ENCODE data around the gene PARD3. TPM values are rescaled to one million over a fixed set of nuclear protein-coding genes. Genes with fewer than 3 reads are reported as not detected.
A peak's percentile ranks its signal among the peaks of the same experiment; 100 is the strongest.

PARD3 gene
- total RNA-seq, 1 donor from 2014 or later, result 98.2 TPM

DNA sequence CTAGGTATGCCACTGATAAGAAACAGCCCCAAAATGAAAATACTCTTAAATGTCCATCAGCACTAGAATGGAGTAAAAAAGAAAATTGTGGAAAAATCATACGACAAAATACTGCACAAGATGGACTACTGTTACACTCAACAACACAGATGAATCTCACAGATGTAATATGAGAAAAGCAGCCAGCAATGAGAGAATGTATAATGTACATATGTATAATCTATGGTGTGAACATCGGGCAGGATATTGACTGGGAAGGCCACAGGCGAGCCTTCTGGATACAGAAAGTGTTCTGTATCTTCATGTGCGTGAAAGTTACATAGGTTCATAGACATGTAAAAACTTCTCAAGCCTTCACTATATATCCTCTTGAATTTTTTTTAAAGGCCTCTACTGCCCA lies 212.6 kb downstream of the PARD3 start:
- H3K4me3 ChIP-seq (ENCODE audit: low read depth, low read length), result no peak overlapping the region
- FAIRE-seq, result no peak
- DNase-seq (ENCODE audit: low read depth), result no peak
- H3K27me3 ChIP-seq (ENCODE audit: control insufficient read depth, insufficient read depth, low read length), result no peaks in the 10 kb centered on the region
- H3K36me3 ChIP-seq (ENCODE audit: control insufficient read depth, insufficient read depth, low read length), result no peaks in the 10 kb centered on the region
- TF ChIP-seq, protein P1, sequence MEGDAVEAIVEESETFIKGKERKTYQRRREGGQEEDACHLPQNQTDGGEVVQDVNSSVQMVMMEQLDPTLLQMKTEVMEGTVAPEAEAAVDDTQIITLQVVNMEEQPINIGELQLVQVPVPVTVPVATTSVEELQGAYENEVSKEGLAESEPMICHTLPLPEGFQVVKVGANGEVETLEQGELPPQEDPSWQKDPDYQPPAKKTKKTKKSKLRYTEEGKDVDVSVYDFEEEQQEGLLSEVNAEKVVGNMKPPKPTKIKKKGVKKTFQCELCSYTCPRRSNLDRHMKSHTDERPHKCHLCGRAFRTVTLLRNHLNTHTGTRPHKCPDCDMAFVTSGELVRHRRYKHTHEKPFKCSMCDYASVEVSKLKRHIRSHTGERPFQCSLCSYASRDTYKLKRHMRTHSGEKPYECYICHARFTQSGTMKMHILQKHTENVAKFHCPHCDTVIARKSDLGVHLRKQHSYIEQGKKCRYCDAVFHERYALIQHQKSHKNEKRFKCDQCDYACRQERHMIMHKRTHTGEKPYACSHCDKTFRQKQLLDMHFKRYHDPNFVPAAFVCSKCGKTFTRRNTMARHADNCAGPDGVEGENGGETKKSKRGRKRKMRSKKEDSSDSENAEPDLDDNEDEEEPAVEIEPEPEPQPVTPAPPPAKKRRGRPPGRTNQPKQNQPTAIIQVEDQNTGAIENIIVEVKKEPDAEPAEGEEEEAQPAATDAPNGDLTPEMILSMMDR (IDR thresholded peaks at IDR 0.05; ENCODE audit: insufficient read depth, low read length, severe bottlenecking), result no peak

DNA sequence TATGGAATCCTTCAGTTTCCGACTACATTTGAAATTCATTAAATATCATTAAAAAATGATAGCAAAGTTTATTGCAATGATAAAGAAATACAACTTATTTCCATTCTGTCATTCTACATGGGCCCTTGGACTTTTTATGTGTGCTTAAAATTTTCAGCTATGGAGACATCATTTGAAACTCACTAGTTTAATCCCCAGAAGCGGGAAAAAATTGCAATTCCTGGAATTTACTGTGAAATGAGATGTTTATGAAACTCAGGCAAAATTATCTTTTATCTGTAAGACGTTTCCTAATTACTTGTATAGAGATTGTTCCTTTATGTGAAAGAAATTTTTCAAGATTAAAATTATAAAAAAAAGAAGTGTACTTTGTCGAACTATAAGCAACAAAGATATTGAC lies 213.4 kb downstream of the PARD3 start:
- TF ChIP-seq, protein P1 (IDR thresholded peaks at IDR 0.05; ENCODE audit: insufficient read depth, low read length, severe bottlenecking), result no peak
- no peaks in the 10 kb centered on the region for H3K27me3 ChIP-seq (ENCODE audit: control insufficient read depth, insufficient read depth, low read length)
- FAIRE-seq (no peak), DNase-seq (ENCODE audit: low read depth) (no peak)
- H3K4me3 ChIP-seq (ENCODE audit: low read depth, low read length), result no peak overlapping the region
- no peaks in the 10 kb centered on the region for H3K36me3 ChIP-seq (ENCODE audit: control insufficient read depth, insufficient read depth, low read length)

DNA sequence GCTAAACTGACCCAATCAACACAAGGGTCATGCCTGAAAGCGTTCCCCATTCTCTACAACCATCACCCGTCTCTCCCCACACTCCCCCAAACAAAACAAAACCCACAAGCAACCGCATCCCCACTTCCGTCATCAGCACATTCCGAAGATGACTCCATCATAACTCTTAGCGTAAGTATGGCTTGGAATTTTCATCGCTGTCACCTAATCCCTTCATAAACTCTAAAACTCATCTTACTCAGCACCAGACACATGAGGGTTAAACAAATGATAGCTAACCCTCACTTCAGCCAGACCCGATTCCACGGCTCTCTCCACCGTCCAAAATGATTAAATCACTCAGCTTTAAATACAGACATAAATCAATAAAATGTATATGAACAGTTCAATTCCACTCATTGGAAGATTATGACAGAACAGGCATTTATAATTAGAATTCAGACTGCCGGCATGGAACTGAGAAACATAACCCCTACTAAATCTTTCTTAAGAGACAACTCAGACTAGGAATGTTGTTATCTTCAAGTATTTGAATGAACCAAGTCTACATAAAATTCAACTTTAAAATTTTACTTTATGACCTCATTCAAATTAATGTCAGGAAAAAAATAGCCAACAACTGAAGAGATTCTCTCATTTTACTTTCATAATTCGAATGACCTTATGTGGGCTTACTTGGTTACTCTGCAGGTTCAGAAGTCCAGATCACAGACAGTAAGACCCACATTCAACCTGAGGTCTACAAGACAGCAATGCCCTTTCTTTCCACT lies 215.9 kb downstream of the PARD3 start:
- peak; percentile 84 for FAIRE-seq
- Histone ChIP-seq H3K27me3 (ENCODE audit: control insufficient read depth, insufficient read depth, low read length) (no peaks in the 10 kb centered on the region), H3K36me3 (ENCODE audit: control insufficient read depth, insufficient read depth, low read length) (no peaks in the 10 kb centered on the region), H3K4me3 (ENCODE audit: low read depth, low read length) (no peak overlapping the region)
- DNase-seq (ENCODE audit: low read depth), result no peak
- TF ChIP-seq, protein P1 (IDR thresholded peaks at IDR 0.05; ENCODE audit: insufficient read depth, low read length, severe bottlenecking), result no peak

DNA sequence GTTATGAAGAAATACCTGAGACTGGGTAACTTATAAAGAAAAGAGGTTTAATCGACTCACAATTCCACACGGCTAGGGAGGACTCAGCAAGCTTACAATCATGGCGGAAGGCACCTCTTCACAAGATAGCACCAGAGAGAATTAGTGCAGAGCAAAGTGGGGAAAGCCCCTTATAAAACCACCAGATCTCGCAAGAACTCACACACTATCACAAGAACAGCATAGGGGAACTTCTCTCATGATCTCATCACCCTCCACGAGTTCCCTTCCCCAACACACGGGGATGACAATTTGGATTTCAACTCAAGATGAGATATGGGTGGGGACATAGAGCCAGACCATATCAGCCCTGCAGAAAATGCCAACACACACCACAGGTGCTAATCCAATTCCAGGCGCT lies 218.7 kb downstream of the PARD3 start:
- TF ChIP-seq, protein P1 (IDR thresholded peaks at IDR 0.05; ENCODE audit: insufficient read depth, low read length, severe bottlenecking), result no peak
- no peak overlapping the region for H3K4me3 ChIP-seq (ENCODE audit: low read depth, low read length)
- no peaks in the 10 kb centered on the region for H3K36me3 ChIP-seq (ENCODE audit: control insufficient read depth, insufficient read depth, low read length)
- no peaks in the 10 kb centered on the region for H3K27me3 ChIP-seq (ENCODE audit: control insufficient read depth, insufficient read depth, low read length)
- no peak for DNase-seq (ENCODE audit: low read depth)
- FAIRE-seq, result no peak

DNA sequence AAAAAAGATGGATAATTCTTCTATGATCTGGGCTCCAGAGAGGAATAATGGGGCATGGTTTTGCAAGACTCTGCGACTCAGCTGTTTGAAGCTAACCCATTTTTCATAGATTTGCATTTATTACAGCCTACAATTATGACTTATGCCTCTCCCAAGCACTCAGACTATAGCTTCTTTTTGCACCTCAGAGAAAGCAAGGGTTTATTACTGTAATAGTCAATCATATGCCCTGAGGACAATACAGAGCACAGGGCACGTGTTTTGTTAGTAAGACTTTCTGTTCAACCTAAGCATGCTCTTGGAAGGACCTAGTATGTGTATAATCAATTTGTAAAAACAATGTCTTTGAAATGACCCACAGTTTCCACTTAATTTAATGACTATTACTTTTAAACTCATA lies 221.2 kb downstream of the PARD3 start:
- Histone ChIP-seq H3K36me3 (ENCODE audit: control insufficient read depth, insufficient read depth, low read length) (no peaks in the 10 kb centered on the region), H3K27me3 (ENCODE audit: control insufficient read depth, insufficient read depth, low read length) (no peaks in the 10 kb centered on the region), H3K4me3 (ENCODE audit: low read depth, low read length) (no peak overlapping the region)
- FAIRE-seq, result no peak
- TF ChIP-seq, protein P1 (IDR thresholded peaks at IDR 0.05; ENCODE audit: insufficient read depth, low read length, severe bottlenecking), result no peak
- no peak for DNase-seq (ENCODE audit: low read depth)
